Colonic mucosa (tissue), 4 donors: ENCODE results near the gene SNCA. TPM values are rescaled to one million over a fixed set of nuclear protein-coding genes. Genes with fewer than 3 reads are reported as not detected.

Experiments used
- DNase-seq: peaks from one replicate; pipeline ENCODE4 v3.0.0-alpha.2; 2020
- H3K27ac ChIP-seq: fragments of 200-600 bp; one replicate; pipeline ENCODE4 v1.8.0; 2021
- H3K27me3 ChIP-seq: fragments of 200-600 bp; one replicate; pipeline ENCODE4 v1.8.0; 2021
- H3K36me3 ChIP-seq: fragments of 200-600 bp; one replicate; pipeline ENCODE4 v1.8.0; 2021
- H3K4me1 ChIP-seq: fragments of 200-600 bp; one replicate; pipeline ENCODE4 v1.8.0; 2021; ENCODE audit warnings: mild to moderate bottlenecking
- H3K4me3 ChIP-seq: fragments of 200-600 bp; one replicate; pipeline ENCODE4 v1.8.0; 2021
- H3K9ac ChIP-seq, 2 donors: one replicate each; pipeline ENCODE4 v1.7.0; 2013; ENCODE audit warnings: control low read depth in 2 of 2, low read depth in 2 of 2, low read length in 2 of 2
- H3K9me3 ChIP-seq: fragments of 200-600 bp; one replicate; pipeline ENCODE4 v1.8.0; 2021
- intact Hi-C: fragments of 100-400 bp; cut with DNase I; formaldehyde crosslinking; loops from one replicate; pipeline ENCODE4 v1.14.1; 2022
- total RNA-seq, 2 donors: library from RNA; stranded (reverse); fragmentation: NEBNext Ultra II Directional in 1 of 2; extraction: Animal tissue kit (Norgen Biotek cat#: 25700) in 1 of 2; gene quantifications; one replicate each; pipeline ENCODE4 v1.2.1, GENCODE V29; 2021
- TF ChIP-seq, protein P1 (sequence below): fragments of 200-600 bp; IDR thresholded peaks from one replicate; pipeline ENCODE4 v1.8.0; 2022; ENCODE audit warnings: antibody characterized with exemption, mild to moderate bottlenecking
- donor health status: healthy.
- donor health status: DM: no; HTN: no; CAD: no.
- donor health status: DM: no; HTN: no; CAD: no.

Gene SNCA
- total RNA-seq, 2 donors from 2014 or later = 1.2 to 5.7 TPM

DNA sequence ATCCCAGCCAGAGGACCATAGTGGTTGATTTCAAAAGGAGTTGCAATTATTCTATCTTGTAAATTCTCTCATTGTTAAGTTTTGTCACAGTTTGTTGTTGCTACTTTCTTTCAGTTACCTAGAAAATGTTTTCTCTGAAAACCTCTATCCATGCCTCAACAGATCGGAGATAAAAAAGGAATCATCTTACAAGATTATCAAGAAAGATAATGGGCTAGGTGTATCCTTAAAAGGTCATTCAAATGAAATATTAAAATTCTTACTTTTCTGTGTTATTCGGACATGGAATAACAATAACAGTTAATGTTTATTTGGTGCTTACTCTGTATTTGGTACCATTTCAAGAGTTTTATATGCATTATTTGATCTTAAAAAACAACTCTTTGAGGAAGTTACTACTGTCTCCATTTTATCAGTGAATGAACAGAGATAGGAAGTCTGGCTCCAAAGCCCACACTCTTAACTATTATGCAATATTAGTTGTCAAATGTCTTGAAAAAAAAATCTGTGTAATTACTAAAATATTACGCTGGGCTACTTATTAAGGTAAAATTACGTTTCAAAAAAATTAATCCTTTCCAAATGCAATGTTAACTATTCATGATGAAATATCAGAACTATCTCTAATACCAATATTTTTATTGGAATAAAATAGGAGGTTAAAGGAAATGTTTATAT lies 97.5 kb downstream of the SNCA start:
- Histone ChIP-seq H3K4me3 (no peak overlapping the region), H3K9me3 (no peaks in the 10 kb centered on the region), H3K27me3 (no peaks in the 10 kb centered on the region), H3K9ac (no peak overlapping the region), H3K27ac (no peak overlapping the region), H3K36me3 (no peaks in the 10 kb centered on the region), H3K4me1 (no peaks in the 10 kb centered on the region)
- intact Hi-C loops = no loop called here
- DNase-seq = no peak
- TF ChIP-seq, protein P1, sequence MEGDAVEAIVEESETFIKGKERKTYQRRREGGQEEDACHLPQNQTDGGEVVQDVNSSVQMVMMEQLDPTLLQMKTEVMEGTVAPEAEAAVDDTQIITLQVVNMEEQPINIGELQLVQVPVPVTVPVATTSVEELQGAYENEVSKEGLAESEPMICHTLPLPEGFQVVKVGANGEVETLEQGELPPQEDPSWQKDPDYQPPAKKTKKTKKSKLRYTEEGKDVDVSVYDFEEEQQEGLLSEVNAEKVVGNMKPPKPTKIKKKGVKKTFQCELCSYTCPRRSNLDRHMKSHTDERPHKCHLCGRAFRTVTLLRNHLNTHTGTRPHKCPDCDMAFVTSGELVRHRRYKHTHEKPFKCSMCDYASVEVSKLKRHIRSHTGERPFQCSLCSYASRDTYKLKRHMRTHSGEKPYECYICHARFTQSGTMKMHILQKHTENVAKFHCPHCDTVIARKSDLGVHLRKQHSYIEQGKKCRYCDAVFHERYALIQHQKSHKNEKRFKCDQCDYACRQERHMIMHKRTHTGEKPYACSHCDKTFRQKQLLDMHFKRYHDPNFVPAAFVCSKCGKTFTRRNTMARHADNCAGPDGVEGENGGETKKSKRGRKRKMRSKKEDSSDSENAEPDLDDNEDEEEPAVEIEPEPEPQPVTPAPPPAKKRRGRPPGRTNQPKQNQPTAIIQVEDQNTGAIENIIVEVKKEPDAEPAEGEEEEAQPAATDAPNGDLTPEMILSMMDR = no peak

DNA sequence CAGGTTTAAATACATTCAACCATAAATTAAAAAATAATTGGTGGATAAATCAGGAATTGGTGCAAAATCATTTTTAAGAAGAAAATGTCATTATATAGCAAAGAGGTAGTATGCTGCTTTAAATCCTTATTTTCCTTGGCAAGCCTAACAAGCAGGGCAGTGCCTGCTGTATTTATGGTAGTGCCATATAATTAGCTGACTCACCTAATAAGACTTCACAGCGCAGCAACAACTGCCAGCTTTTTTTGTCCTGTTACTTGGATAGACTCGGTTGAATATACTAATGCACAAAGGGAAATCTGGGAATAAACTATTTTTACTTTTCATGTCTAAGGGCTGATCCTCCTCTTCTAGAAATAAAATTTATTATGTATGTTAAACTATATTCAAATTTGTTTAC lies 99.1 kb downstream of the SNCA start:
- no peak for DNase-seq
- Histone ChIP-seq H3K4me3 (no peak overlapping the region), H3K9me3 (no peaks in the 10 kb centered on the region), H3K27me3 (no peaks in the 10 kb centered on the region), H3K27ac (no peak overlapping the region), H3K4me1 (no peaks in the 10 kb centered on the region), H3K9ac (no peak overlapping the region), H3K36me3 (no peaks in the 10 kb centered on the region)
- TF ChIP-seq, protein P1 = no peak
- intact Hi-C loops = no loop called here

DNA sequence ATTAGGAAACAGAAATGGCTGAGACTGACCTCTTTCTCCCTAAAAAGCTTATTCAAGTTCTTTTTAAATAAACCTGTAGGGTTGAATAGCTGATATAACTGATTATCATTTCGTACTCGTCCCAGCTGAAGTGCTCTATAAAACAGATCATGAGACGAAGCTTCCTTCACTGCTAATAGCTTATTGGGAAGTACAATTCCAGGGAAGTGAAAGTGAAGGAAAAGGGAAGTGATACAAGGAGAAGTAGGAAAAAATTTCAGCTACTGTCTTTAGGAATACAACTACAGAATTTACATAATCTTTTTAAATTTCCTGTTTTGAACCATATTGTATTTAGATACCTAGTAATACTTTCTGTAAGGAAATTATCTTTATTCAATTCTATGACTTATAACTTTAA lies 103.0 kb downstream of the SNCA start:
- TF ChIP-seq, protein P1 = no peak
- intact Hi-C loops = no loop called here
- H3K9ac ChIP-seq = no peak overlapping the region
- H3K27ac ChIP-seq = no peak overlapping the region
- no peaks in the 10 kb centered on the region for H3K9me3 ChIP-seq
- H3K4me3 ChIP-seq = no peak overlapping the region
- H3K27me3 ChIP-seq = no peaks in the 10 kb centered on the region
- DNase-seq = no peak
- no peaks in the 10 kb centered on the region for H3K36me3 ChIP-seq
- no peaks in the 10 kb centered on the region for H3K4me1 ChIP-seq

DNA sequence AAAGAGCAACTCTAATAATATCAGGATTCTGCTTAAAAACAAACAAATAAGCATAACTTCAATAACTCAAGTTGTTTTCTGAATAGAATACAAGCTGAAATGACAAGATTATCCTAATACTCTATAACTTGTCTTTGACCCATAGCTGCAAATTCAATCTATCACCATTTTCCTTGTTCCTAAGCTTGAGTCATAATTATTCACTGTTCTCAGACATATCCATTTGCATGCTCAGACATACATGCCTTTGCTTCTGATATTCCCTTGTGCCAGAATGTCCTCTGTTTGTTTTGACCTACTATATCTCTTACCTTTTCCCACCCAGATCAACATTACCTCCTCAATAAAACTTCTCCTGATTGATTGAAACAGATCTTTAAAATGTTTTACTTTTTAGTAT lies 109.7 kb downstream of the SNCA start:
- Histone ChIP-seq H3K9ac (no peak overlapping the region), H3K36me3 (no peaks in the 10 kb centered on the region), H3K4me1 (no peaks in the 10 kb centered on the region), H3K27me3 (no peaks in the 10 kb centered on the region), H3K9me3 (no peaks in the 10 kb centered on the region), H3K4me3 (no peak overlapping the region), H3K27ac (no peak overlapping the region)
- DNase-seq = no peak
- intact Hi-C loops = no loop called here
- TF ChIP-seq, protein P1 = no peak

DNA sequence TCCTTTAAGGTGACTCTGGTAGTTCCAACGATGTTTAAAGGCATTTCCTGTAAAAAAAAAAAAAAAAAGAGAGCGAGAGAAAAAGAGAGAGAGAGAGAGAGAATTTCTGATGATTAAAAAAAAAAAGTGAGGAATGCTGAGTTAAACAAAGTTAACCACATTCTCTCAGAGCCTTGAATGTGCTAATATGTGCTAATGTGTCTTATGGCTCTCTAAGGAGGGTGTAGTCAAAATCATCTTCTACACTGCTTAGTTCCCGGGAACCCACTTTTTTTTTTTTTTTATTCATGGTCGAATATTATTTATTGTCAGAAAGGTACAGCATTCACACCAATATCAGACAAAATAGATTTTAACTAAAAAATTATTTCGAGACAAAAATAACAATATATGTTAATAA lies 111.7 kb downstream of the SNCA start:
- Histone ChIP-seq H3K9me3 (no peaks in the 10 kb centered on the region), H3K27ac (no peak overlapping the region), H3K36me3 (no peaks in the 10 kb centered on the region), H3K4me3 (no peak overlapping the region), H3K27me3 (no peaks in the 10 kb centered on the region), H3K4me1 (no peaks in the 10 kb centered on the region), H3K9ac (no peak overlapping the region)
- intact Hi-C loops = no loop called here
- TF ChIP-seq, protein P1 = no peak
- no peak for DNase-seq
